NCI-H1417 (cell line): ENCODE data around the gene FARS2.
A peak's percentile ranks its signal among the peaks of the same experiment; 100 is the strongest.

Experiments
- DNase-seq, 3 experiments: peaks; one replicate each; lab custom pipeline; 2025; lab: John Stamatoyannopoulos, UW

The FARS2 gene

DNA sequence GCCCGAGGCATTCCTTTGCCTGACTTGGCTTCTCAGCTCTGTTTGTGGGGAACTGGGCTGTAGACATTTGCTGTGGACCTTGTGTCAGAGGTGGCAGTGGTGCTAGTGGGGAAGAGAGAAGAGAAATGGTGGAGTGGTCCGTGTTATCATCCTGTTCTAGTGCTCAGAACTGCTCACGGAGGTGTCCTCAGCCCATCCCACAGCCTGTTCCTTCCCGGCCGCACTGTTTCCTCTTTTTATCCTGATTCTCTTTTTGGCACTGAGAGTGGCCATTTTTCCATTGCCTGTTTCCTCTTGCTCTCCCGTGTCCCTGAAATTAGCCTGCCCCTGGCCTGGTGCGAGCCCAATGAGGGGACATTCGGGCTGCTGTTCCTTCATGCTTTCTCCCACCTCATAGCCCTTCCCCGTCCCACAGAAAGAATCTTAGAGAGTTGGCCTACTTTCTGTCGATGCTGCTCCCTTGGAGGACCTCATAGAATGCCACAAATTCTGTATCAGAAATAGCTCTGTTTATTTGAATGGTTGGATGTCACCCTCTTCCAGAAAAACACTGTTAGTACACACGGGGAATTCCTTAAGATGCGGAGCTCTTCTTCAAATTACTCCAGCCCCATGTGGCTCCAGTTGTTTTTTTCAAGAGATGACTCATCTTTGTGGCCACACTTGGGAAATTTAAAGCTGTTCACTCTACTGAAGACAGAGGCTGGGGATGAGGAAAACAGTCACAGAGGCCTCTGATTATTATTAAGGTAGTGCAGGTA, 26.1 kb downstream of the FARS2 start:
- DNase-seq: no peak

DNA sequence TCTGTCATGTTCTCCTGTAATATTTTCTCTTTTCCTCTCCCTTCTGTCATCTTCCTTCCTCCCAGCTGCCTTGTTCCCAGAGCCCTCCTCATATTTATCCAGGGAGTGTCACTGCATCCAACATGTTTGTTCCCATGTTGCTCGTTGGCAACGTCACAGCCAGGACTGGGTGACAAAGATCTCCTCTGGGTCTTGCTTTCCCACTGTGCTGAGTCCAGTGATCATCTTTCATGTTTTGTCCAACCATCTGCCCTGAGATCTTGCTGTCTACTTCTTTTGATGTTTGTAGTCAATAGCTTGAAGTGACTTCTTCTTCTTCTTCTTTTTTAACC, 26.6 kb downstream of the FARS2 start:
- DNase-seq: no peak

DNA sequence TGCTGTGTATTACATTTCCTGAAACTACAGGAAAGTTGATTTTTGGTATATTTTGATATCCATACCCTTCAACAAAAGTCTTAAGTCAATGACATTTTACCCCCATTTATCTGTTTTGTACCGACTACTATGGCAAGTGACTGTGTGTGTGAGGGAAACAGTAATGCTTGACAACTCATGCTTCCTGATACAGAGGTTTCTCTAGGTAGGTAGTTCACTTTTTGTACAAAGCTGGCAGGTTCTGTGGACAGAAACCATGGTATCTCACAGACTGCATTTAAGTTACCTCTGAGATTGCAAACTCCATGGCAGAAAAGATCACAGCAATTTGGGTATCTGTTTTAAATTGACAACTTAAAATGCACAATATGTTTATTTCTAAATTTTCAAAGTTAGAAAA, 28.8 kb downstream of the FARS2 start:
- no peak for DNase-seq

DNA sequence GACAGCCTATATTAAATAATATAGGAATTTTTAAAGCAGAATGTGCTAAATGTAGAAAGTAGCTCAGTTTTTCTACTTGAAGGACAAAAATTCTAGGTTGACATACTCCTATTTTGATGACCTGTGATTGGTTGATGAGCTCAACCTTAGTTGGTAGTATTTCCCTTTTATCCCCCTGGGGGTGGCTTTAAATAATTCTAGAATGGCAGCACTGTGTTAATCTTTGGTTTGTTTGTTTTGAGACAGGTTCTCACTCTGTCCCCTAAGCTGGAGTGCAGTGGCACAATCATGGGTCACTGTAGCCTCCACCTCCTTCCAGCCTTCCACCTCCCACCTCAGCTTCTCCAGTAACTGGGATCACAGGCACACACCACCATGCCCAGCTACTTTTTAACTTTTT, 29.2 kb downstream of the FARS2 start:
- DNase-seq: no peak

DNA sequence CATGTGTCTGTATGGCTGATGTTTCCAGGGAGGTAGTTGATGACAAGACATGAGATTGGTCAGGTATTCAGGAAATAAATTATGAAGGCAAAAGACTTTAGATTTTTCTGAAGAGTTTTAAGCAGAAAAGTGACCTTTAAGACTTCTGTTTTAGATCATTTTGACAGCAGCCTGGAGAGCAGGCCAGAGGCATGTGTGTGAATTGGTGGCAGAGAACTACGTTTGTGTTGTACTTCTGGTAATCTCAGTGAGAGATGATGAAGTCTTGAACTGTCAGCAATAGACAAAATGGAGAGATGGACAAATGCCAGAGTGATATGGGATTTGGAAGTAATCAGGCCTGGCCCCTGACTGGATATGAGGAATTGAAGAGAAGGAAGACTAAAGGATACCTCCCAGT, 30.8 kb downstream of the FARS2 start:
- no peak for DNase-seq

DNA sequence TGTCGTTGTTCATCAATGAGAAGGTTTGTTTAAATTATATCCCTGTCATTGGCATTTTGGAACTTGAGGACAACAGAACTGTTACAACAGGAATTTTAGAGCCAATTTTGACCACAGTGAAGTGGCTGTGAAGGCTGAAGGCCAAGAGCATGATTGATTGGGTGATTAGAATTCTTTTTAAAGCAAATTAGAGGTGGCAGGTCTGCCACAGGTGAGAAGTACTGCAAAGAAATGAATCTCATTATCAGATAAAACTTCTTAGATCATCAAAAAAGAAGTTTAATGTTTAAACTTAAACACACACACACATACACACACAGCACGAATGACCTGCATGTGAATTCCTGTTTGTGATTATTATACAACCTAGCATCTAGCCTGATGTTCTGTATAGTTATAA, 32.4 kb downstream of the FARS2 start:
- DNase-seq: peak in 1 of 3 experiments; percentile 19

DNA sequence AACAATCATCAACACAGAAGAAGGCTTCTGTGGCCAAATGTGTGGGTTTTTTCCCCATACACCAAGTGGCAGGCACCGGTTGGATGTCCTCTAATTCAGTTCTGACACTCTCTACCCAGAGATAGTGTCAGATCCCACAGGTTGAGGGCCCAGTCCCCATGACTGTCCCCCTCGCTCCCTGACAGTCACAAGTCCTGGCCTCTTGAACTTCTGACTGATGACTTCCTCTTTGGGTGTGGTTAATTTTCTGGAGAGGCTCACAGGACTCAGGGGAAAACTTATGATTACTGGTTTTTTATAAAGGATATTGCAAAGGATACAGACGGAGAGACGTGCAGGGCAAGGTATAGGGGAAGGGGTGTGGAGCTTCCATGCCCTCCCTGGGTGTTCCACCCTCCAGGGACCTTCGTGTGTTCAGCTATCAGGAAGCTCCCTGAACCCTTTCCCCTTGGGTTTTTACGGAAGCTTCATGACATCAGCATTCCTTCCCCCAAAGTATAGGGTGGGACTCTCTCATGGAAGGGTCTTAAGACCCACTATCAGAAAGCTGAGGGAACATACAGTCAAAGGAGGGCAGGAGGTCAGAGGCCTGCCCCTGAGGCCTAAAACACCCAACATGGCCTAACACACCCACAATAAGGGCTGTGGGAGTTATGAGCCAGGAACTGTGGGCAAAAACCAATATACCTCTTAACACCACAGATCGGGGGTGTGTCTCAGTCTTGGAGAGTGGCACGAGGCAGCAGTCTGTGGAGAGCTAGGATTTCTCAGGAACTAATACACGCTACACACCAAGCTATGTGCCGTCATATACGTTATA, 33.3 kb downstream of the FARS2 start:
- DNase-seq: no peak

DNA sequence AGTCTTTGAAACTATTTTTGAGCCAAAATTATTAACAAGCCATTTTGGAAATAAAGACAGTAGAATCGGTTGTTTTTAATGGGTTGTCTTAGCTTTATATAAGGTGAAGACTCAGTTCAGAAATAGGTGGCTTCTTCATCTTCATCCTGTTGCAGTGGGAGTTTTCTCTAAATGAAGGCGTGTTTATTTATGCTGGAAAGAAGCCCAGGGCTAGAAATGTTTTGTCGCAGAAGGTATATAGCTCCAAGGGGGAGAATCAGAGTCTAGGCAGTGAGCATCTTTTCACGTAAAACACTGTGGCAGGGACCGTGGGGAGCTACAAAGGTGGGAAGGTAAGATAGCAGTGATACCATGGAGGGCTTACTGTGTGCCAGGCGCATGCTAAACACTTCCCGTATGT, 34.3 kb downstream of the FARS2 start:
- no peak for DNase-seq

DNA sequence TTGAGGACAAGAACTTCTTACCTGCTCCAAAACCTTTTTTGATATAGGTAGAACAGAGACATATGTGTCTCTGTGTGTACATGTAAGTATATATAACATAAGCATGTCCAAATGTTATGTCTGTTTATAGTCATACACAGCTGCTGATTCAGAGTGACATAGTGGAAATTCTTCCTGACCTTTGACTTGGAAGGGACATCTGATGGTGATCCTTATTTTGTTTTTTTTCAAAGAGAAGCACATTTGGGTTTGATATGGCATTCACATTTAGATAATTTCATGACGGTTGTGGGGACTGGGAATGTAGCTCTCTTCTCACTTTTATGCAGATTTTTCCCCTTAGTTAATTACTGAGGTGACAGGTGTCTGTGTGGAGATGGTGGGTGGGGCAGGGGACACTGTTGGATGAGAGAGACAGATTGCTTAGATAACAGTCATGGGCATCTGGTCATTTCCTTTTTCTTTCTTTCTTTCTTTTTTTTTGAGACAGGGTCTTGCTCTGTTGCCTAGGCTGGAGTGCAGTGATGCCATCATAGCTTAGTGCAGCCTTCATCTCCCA, 39.0 kb downstream of the FARS2 start:
- DNase-seq: no peak

DNA sequence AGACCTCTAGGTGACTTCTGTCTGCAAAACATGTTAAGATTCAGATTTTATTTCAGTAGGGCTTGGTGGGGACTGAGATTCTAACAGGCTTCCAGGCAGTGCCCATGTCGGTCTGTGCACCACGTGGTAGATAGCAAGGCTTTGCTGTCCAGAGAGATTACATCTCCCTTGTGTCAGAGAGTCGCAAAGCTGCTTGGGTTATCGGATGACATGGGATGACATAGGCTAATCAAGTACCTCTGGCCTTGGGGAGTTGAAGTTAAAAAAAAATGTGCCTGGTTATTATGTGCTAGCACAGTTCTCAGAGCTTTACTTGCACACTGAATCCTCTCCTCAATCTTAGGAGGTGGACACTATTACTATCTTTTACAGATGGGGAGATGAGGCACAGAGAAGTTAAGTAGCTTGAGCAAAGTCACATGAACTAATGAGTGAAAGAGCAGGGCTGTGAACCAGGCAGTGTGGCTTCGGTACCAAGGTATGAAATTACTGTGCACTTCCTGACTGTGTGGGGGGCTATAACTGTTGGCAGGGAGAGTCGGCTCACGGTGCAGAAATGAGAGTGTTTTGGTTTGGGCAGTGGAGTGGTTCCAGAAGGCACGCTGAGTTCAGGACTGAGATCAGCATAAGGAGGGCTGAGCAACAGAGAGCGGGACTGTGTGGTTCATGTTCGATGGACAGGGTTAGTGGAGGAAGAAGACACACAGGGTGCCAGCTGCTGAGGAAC, 41.1 kb downstream of the FARS2 start:
- no peak for DNase-seq

DNA sequence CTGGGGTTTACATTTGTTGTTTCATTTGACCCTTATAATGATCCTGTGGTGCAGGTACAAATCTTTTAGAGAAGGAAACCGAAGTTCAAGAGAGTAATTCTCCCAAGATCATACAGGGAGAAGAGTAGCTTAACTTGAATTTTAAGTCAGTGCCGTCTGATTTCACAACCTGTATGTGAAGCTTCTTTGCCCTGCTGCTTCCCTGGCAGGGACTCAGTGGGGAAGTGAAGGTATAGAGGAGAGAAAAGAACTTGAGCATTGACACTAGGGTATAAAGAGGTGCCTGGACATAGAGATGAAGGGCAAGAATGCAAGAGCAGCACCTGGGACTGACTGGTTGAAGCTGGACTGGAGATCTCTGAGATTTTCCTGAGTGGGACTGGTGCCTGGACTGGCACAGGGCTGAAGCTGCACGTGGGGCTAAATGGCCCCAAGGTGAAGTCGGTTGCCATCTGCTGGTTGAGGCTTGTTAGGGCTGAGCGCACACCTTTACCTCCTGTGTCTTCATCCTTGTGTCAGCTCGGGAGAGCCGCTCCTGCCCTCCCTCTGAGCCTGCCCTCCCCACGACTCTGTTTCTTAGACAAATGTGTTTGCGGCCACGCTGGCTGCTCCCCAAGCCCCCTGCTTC, 41.8 kb downstream of the FARS2 start:
- peak in 1 of 3 experiments; percentile 30 for DNase-seq

DNA sequence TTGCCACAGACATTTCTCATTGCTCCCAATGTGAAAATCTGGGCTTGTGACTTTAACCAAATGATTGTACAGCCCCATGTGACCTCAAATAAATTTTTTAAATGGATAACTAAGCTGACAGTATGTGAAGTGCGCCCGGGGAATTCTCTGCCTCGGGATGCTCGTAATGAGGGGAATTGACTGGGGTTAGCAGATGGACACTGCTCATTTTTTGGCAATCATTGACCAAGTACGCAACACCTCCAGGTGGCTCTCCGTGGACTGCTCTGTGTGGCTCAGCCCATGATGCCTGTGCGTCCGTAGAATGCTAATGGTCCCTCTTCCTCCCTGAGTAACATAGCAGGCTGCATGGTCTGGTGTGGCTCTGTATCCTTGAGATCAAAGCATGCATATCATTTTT, 42.4 kb downstream of the FARS2 start:
- no peak for DNase-seq

DNA sequence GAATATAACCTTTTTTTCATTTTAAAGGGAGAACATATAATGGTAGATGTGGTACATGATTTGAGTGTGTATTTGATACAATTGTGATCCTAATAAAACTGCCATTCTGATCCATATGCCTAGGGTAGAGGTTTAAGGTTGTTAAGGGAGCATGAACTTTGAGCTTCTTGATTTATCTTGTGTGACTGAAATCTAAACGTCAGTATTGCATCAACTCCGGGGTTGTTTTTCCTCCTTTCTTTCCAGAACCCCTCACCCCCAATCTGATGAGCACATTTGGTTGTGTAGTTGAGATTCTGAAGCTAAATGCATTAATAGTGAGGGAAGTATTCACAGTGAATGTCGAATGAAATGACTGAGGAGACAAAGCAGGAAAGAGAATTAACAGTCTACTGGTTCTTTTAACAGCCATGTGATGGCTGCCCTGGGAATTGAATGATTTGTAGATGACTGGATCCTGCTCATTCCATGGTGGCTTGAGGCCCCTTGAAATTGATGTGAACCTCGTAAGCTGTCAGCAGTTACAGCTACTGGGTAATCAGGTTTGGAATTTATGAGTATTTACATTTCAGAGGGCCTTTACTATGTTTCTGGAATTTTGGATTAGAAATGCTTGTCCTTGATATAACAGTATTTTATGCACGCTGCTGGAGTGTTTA, 44.8 kb downstream of the FARS2 start:
- no peak for DNase-seq

DNA sequence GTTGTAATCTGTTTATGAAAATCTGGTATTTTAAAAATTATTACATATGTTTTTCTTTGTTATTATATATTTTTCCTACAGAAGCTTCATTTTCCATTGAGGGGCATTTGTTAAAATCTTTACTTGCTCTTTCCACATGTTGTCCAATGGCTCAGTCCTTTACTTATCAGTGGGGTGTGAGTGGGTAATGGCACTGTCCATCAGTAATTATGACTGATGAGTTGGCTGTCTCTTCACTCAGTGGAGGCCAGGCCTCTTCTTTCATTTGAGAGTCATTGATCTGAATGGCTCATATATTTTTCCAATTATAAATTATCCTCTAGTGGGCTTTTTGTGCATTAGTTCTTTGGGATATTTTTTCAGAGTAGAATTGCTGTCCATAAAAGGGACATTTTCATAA, 45.7 kb downstream of the FARS2 start:
- no peak for DNase-seq

DNA sequence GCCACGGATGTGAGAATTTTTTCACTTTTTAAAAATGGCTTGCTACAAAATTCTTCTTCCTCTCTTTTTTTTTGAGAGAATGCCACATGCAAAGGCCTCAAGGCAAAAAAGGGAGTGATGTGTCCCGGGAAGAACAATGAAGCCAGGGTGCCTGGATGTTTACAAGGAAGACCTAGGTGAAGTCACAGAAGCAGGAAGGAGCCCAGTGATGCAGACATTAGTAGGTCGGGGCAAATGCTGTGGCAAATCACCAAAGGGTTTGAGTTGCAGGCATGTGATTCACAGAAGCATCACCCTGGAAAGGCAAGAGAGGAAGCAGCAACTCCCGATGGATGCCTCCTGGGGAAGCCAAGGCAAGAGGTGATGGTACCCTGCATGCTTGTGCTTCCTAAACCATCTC, 46.8 kb downstream of the FARS2 start:
- DNase-seq: no peak

DNA sequence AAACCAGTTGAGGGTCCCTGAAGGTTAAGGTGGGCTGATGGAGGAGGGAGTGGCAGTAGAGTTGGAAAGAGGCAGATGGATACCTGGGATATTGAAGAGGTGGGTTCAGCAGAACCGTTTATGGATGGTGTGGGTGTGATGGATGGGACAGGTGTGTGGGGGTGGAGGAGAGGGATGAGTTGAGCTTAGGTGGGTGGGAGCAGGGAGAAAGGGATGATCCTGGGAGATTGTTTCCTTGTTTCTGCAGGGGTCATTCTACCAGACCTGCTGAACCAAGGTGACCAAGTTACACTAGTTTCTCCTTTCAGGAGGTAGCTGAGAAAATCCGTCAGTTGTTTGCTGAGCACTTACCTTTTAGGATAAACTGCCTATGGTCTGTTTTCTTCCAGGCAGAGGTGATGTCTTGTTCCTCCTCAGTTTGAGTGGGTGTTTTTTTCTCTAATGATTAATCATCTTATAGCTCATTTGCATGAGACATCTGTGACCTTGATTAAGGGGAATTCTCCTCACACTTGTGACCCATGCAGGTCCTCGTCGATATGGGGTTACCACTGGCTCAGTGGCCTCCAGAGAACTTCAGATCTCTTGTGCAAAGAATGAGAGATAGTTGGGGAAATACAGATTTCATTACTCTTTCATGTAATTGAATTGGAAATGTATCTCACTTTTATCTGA, 53.0 kb downstream of the FARS2 start:
- no peak for DNase-seq

DNA sequence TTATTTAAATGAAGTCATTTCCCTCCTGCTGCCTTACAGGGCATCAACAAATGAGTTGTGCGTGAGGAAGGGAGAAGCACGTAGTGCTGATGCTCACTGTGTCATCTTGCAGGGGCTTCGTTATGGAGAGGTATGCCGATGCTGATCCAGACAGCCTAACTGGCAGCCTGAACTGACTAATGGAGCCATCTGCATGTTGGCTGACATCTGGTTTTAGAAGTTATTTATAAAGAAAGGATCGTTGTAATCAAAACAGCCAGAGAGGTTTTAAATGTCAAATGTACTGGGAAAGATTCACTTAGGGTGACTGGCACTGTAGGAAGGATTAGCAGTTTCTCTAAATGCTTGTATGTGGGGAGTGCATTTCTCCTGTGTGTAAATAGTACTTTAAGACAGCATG, 54.6 kb downstream of the FARS2 start:
- DNase-seq: no peak

DNA sequence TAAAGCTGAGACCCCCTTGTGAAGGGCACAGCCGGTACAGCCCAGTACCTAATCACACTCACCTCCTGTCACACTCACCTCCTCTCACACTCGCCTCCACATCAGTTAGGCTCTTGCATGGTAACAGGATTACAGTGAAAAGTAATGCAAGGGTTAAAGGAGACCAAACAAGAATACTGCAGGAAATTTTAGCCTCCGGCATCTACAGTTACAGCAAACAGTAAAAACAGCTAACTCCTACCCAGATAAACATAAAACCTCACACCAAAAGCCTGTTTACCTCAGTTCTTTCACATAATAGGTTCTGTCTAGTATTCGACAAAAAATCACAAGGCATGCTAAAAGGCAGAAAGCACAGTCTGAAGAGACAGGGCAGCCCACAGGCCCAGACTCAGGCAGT, 55.6 kb downstream of the FARS2 start:
- no peak for DNase-seq

DNA sequence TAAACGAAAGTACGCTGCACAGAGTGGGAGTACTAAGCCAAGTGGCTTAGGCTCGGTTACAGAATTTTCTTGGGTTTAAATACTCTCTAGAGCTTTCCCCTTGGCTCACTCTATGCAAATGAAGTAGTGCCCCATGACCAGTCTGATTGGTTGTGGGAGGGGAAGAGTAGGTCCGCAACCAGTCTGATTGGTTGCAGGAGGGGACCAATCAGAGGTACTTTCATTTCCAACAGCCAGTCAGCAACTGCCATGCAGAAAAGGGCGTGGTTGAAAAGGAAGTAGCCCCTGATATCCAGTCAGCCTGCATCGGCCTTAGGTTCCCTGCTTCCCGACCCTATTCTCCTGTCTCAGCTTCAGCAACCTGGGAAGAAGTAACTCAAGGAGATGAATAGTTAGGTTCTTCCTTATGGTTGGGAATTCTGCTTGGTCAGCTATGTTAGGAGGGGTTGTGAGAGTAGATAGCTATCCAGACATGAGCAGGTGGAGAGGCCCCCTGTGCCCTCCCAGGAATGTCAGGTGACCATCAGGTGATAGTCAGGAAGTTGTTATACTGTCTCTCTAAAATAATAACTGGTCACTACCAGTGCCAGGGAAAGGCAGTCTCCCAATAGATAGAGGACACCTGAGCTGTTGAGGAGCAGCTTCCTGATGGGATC, 57.4 kb downstream of the FARS2 start:
- no peak for DNase-seq

DNA sequence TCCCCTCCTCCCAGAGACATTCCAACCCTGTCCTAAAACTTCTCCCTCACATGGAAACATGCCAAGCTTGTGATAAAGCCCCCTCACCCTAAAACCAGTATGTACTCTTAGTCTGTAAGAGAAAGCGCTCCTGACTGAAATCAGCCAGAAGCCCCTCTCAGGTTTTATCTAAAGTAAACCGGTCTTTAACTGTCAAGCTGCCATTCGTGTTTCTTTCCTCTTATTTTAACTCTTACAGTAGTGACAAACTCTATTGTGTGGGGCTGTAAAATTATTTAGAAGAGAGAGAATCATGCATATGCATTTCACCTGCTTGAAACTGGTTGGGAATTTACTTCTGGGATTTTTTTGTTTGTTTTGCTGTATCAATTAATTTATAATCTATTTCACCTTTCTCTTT, 62.7 kb downstream of the FARS2 start:
- DNase-seq: no peak

DNA sequence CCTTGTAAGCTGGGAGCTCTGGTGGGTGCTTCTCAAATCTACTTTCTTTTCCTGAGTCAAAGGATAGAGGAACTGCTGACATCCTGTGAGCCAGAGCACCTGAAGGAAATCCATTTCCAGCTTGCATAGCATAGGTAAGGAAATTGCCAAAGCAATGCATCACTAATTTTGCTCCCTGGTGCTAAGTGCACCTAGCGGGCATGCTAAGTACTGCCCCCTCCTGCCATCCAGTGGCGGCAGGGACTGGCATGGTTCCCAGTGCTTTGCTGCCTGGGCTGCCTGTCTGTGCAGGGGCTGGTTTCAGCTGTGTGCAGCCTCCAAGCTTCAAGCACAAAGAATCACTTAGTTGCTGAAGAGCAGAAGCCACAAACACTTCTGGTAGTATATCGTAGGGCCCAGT, 63.9 kb downstream of the FARS2 start:
- DNase-seq: no peak
